WTC11 (cell line): ENCODE measurements around the gene KCTD16. TPM values are rescaled to one million over a fixed set of nuclear protein-coding genes. Genes with fewer than 3 reads are reported as not detected.

ENCODE experiments used
- ATAC-seq: fragments of 200-7000 bp; cut with Tn5 transposase; 2 replicates; pipeline ENCODE4 v1.10.0; 2021; ENCODE audit warnings: mild to moderate bottlenecking, moderate library complexity
- CTCF ChIA-PET: fragments of 300-600 bp; sonication (Branson Sonifier 250); formaldehyde crosslinking; loops from one replicate; lab custom pipeline; 2021; ENCODE audit warnings: antibody characterized with exemption; lab: Charles Lee
- POLR2A ChIA-PET: fragments of 350-600 bp; sonication (Branson Sonifier 250); formaldehyde crosslinking; loops from one replicate; lab custom pipeline; 2021; ENCODE audit warnings: antibody characterized with exemption; lab: Charles Lee
- DNase-seq: peaks from one replicate; pipeline ENCODE4 v3.0.0; 2021; ENCODE audit warnings: low spot score
- H3K27ac Mint-ChIP-seq: 2 replicates; pipeline ENCODE4 v1.8.0; 2021; ENCODE audit warnings: mixed read lengths
- H3K27me3 Mint-ChIP-seq: 2 replicates; pipeline ENCODE4 v1.8.0; 2021; ENCODE audit warnings: low read depth, mild to moderate bottlenecking, moderate library complexity, mixed read lengths
- H3K36me3 Mint-ChIP-seq: 2 replicates; pipeline ENCODE4 v1.8.0; 2021; ENCODE audit warnings: mixed read lengths
- H3K4me1 Mint-ChIP-seq: 2 replicates; pipeline ENCODE4 v1.8.0; 2022; ENCODE audit warnings: mixed read lengths
- H3K4me3 Mint-ChIP-seq: 2 replicates; pipeline ENCODE4 v1.8.0; 2021; ENCODE audit warnings: mild to moderate bottlenecking, moderate library complexity, mixed read lengths
- H3K9me3 Mint-ChIP-seq: 2 replicates; pipeline ENCODE4 v1.8.0; 2021; ENCODE audit warnings: mixed read lengths
- ATF1 ChIP-seq: sonication (generic); formaldehyde crosslinking; IDR thresholded peaks from 2 replicates; pipeline ENCODE4 v1.8.1; 2023; ENCODE audit warnings: mild to moderate bottlenecking, moderate library complexity, missing genetic modification reagents
- CREM ChIP-seq: sonication (generic); formaldehyde crosslinking; IDR thresholded peaks from 2 replicates; pipeline ENCODE4 v1.8.1; 2022; ENCODE audit warnings: mild to moderate bottlenecking, missing genetic modification reagents, moderate library complexity
- ELF4 ChIP-seq: sonication (generic); formaldehyde crosslinking; IDR thresholded peaks from 2 replicates; pipeline ENCODE4 v1.8.1; 2022; ENCODE audit warnings: low read depth, mild to moderate bottlenecking, moderate library complexity, missing genetic modification reagents
- ETV6 ChIP-seq: sonication (generic); formaldehyde crosslinking; IDR thresholded peaks from 2 replicates; pipeline ENCODE4 v1.8.1; 2022; ENCODE audit warnings: mild to moderate bottlenecking, missing genetic modification reagents
- FOXJ3 ChIP-seq: sonication (generic); formaldehyde crosslinking; IDR thresholded peaks from 2 replicates; pipeline ENCODE4 v1.9.0; 2021; ENCODE audit warnings: missing genetic modification reagents, mild to moderate bottlenecking, borderline replicate concordance
- FOXP1 ChIP-seq: sonication (generic); formaldehyde crosslinking; IDR thresholded peaks from 2 replicates; pipeline ENCODE4 v1.8.0; 2022; ENCODE audit warnings: missing genetic modification reagents, mild to moderate bottlenecking, moderate library complexity, borderline replicate concordance
- HMGA2 ChIP-seq: fragments of 250-450 bp; sonication (Bioruptor Pico); IDR thresholded peaks from 2 replicates; pipeline ENCODE4 v1.4.0; 2021; ENCODE audit warnings: mild to moderate bottlenecking, moderate library complexity
- IRF2 ChIP-seq: sonication (generic); formaldehyde crosslinking; IDR thresholded peaks from 2 replicates; pipeline ENCODE4 v1.8.0; 2022; ENCODE audit warnings: low read depth, missing genetic modification reagents, borderline replicate concordance
- NFYB ChIP-seq: sonication (generic); formaldehyde crosslinking; conservative IDR thresholded peaks from 2 replicates; pipeline ENCODE4 v1.8.0; 2022; ENCODE audit warnings: low read depth, missing genetic modification reagents
- OVOL2 ChIP-seq: fragments of 250-450 bp; sonication (Bioruptor Pico); IDR thresholded peaks from 2 replicates; pipeline ENCODE4 v1.9.0; 2021; ENCODE audit warnings: mild to moderate bottlenecking, borderline replicate concordance
- RORB ChIP-seq: fragments of 250-450 bp; sonication (Bioruptor Pico); IDR thresholded peaks from 2 replicates; pipeline ENCODE4 v1.9.0; 2021; ENCODE audit warnings: mild to moderate bottlenecking
- TCF7 ChIP-seq: sonication (generic); formaldehyde crosslinking; IDR thresholded peaks from 2 replicates; pipeline ENCODE4 v1.8.0; 2022; ENCODE audit warnings: mild to moderate bottlenecking, low read depth, missing genetic modification reagents, moderate library complexity
- ZNF263 ChIP-seq: sonication (generic); formaldehyde crosslinking; IDR thresholded peaks from 2 replicates; pipeline ENCODE4 v1.8.1; 2022; ENCODE audit warnings: low read depth, mild to moderate bottlenecking, moderate library complexity, missing genetic modification reagents
- ZNF396 ChIP-seq: fragments of 250-450 bp; sonication (Bioruptor Pico); IDR thresholded peaks from 2 replicates; pipeline ENCODE4 v1.8.0; 2021; ENCODE audit warnings: mild to moderate bottlenecking, moderate library complexity, borderline replicate concordance
- ZNF423 ChIP-seq: fragments of 250-450 bp; sonication (Bioruptor Pico); IDR thresholded peaks from 2 replicates; pipeline ENCODE4 v2.1.2; 2022; ENCODE audit warnings: mild to moderate bottlenecking, moderate library complexity
- total RNA-seq: library from RNA; stranded (reverse); gene quantifications from 3 replicates; pipeline ENCODE4 v1.2.3, GENCODE V29; 2021
- TF ChIP-seq, protein P1 (sequence below): fragments of 250-450 bp; sonication (Bioruptor Pico); IDR thresholded peaks from 2 replicates; pipeline ENCODE4 v1.9.0; 2021; ENCODE audit warnings: mild to moderate bottlenecking
- TF ChIP-seq, protein P2 (sequence below): sonication (generic); formaldehyde crosslinking; IDR thresholded peaks from 2 replicates; pipeline ENCODE4 v1.8.1; 2022; ENCODE audit warnings: low read depth, mild to moderate bottlenecking, moderate library complexity, missing genetic modification reagents, borderline replicate concordance
- TF ChIP-seq, protein P3 (sequence below): sonication (generic); formaldehyde crosslinking; IDR thresholded peaks from 2 replicates; pipeline ENCODE4 v1.8.1; 2023; ENCODE audit warnings: mild to moderate bottlenecking, missing genetic modification reagents, moderate library complexity
- TF ChIP-seq, protein P4 (sequence below): sonication (generic); formaldehyde crosslinking; IDR thresholded peaks from 2 replicates; pipeline ENCODE4 v1.8.1; 2022; ENCODE audit warnings: low read depth, missing genetic modification reagents, borderline replicate concordance
- TF ChIP-seq, protein P5 (sequence below): sonication (generic); formaldehyde crosslinking; IDR thresholded peaks from 2 replicates; pipeline ENCODE4 v1.8.0; 2022; ENCODE audit warnings: mild to moderate bottlenecking, missing genetic modification reagents

The KCTD16 gene
- total RNA-seq, 1 experiment from 2014 or later: 0.20 TPM

DNA sequence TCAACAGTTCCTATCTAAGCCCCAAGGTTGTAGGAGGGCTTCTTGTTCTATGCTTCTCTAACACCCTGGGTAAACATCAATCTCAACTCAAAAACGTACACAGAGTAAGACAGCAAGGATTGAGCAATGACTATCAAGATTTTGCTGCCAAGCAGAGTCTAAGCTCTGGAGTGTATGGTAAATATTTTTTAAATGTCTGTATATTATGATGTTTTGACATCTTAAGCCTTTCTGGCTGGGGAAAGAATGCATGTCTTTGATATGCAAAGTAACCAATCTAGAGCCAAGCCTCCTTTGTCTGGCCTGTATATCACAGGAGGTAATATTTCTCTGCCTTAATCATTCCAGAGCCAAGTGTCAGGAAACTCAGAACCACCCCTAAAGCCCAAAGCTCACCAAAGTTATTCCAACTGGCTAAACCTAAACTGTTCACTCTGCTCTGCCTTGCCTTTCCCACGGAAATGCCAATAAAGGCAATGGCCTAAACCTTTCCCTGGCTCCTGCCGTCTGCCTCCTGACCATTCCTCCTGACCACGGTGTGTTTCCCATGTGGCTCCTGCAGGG, 45.4 kb upstream of the KCTD16 start:
- DNase-seq: no peak
- H3K9me3 Mint-ChIP-seq: peaks cover 1% of the 10 kb centered on the region
- no peaks in the 10 kb centered on the region for H3K36me3 Mint-ChIP-seq
- POLR2A ChIA-PET: no interaction called here
- CTCF ChIA-PET: interaction anchor here (3.4 kb wide), 1 partner anchor 17 kb away, joined by 15 read pairs; no protein-coding TSS in a partner anchor
- peaks cover 16% of the 10 kb centered on the region for H3K4me1 Mint-ChIP-seq
- no peak for TF ChIP-seq CREM (CRISPR knock-in tag)
- TF ChIP-seq, protein P1, sequence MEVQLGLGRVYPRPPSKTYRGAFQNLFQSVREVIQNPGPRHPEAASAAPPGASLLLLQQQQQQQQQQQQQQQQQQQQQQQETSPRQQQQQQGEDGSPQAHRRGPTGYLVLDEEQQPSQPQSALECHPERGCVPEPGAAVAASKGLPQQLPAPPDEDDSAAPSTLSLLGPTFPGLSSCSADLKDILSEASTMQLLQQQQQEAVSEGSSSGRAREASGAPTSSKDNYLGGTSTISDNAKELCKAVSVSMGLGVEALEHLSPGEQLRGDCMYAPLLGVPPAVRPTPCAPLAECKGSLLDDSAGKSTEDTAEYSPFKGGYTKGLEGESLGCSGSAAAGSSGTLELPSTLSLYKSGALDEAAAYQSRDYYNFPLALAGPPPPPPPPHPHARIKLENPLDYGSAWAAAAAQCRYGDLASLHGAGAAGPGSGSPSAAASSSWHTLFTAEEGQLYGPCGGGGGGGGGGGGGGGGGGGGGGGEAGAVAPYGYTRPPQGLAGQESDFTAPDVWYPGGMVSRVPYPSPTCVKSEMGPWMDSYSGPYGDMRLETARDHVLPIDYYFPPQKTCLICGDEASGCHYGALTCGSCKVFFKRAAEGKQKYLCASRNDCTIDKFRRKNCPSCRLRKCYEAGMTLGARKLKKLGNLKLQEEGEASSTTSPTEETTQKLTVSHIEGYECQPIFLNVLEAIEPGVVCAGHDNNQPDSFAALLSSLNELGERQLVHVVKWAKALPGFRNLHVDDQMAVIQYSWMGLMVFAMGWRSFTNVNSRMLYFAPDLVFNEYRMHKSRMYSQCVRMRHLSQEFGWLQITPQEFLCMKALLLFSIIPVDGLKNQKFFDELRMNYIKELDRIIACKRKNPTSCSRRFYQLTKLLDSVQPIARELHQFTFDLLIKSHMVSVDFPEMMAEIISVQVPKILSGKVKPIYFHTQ: no peak
- H3K27ac Mint-ChIP-seq: no peak overlapping the region
- peak; percentile 69 for ATAC-seq
- H3K27me3 Mint-ChIP-seq: no peaks in the 10 kb centered on the region
- no peak overlapping the region for H3K4me3 Mint-ChIP-seq

DNA sequence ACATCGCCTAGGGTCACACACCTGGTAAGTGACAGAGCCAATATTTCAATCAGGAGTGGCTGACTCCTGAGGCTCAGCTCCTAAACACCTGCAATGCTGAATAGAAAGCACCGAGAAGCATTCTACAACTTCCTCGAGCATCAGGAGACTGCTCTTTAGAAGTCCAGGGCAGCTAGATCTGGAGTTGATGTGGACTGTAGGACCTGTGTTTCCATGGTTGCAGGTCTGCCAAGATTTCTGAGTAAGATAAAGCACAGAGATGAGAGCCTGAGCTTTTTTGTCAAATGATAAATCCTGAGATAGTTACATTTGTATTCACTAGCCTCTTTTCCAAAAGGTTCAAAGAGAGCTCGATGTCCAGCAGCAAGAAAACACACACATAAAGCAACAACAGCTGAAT, 44.0 kb upstream of the KCTD16 start:
- Mint-ChIP-seq H3K27ac (no peak overlapping the region), H3K4me3 (no peak overlapping the region), H3K36me3 (no peaks in the 10 kb centered on the region), H3K4me1 (peaks cover 16% of the 10 kb centered on the region), H3K9me3 (no peaks in the 10 kb centered on the region), H3K27me3 (no peaks in the 10 kb centered on the region)
- no peak for DNase-seq
- no peak for ATAC-seq
- POLR2A ChIA-PET: no interaction called here
- CTCF ChIA-PET: interaction anchor here (3.4 kb wide), 1 partner anchor 16 kb away, joined by 15 read pairs; no protein-coding TSS in a partner anchor
- TF ChIP-seq RORB (CRISPR knock-in tag) (no peak), FOXP1 (no peak), NFYB (CRISPR knock-in tag) (no peak), TCF7 (no peak), ZNF263 (CRISPR knock-in tag) (no peak), ZNF423 (CRISPR knock-in tag) (no peak), ZNF396 (CRISPR knock-in tag) (no peak), ETV6 (CRISPR knock-in tag) (no peak), OVOL2 (CRISPR knock-in tag) (no peak), FOXJ3 (CRISPR knock-in tag) (no peak)
- TF ChIP-seq, protein P1: no peak
- TF ChIP-seq, protein P2, sequence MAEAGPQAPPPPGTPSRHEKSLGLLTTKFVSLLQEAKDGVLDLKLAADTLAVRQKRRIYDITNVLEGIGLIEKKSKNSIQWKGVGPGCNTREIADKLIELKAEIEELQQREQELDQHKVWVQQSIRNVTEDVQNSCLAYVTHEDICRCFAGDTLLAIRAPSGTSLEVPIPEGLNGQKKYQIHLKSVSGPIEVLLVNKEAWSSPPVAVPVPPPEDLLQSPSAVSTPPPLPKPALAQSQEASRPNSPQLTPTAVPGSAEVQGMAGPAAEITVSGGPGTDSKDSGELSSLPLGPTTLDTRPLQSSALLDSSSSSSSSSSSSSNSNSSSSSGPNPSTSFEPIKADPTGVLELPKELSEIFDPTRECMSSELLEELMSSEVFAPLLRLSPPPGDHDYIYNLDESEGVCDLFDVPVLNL (CRISPR knock-in tag): no peak
- TF ChIP-seq, protein P3, sequence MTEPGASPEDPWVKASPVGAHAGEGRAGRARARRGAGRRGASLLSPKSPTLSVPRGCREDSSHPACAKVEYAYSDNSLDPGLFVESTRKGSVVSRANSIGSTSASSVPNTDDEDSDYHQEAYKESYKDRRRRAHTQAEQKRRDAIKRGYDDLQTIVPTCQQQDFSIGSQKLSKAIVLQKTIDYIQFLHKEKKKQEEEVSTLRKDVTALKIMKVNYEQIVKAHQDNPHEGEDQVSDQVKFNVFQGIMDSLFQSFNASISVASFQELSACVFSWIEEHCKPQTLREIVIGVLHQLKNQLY (CRISPR knock-in tag): no peak

DNA sequence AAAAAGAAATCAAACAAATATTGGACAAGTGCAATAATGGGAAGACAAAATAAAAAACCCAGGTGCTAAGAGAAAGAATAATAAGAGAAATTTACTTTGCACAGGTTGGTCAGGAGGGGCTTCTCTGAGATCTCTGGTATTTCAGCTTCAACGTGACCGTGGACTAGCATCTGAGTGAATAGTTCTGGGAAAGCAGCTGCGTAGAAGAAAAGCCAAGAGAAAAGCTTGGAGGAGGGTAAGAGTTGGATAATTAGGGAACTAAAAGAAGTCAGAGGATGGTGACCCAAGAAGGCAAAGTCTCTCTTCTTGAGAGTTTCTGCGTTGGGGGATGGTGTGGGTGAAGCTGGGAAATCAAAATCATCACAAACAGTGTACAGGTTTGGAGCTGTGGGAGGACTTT, 41.8 kb upstream of the KCTD16 start:
- Mint-ChIP-seq H3K27me3 (no peaks in the 10 kb centered on the region), H3K36me3 (no peaks in the 10 kb centered on the region), H3K27ac (no peak overlapping the region), H3K9me3 (peaks cover 4% of the 10 kb centered on the region; the same call in 1 of the 2 replicates), H3K4me1 (peaks cover 16% of the 10 kb centered on the region), H3K4me3 (no peak overlapping the region)
- no peak for ATAC-seq
- CTCF ChIA-PET: interaction anchor here (0.5 kb wide), 1 partner anchor 1696 kb away, joined by 4 read pairs; no protein-coding TSS in a partner anchor
- POLR2A ChIA-PET: no interaction called here
- DNase-seq: no peak
- TF ChIP-seq, protein P4, sequence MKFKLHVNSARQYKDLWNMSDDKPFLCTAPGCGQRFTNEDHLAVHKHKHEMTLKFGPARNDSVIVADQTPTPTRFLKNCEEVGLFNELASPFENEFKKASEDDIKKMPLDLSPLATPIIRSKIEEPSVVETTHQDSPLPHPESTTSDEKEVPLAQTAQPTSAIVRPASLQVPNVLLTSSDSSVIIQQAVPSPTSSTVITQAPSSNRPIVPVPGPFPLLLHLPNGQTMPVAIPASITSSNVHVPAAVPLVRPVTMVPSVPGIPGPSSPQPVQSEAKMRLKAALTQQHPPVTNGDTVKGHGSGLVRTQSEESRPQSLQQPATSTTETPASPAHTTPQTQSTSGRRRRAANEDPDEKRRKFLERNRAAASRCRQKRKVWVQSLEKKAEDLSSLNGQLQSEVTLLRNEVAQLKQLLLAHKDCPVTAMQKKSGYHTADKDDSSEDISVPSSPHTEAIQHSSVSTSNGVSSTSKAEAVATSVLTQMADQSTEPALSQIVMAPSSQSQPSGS (CRISPR knock-in tag): no peak
- TF ChIP-seq, protein P5, sequence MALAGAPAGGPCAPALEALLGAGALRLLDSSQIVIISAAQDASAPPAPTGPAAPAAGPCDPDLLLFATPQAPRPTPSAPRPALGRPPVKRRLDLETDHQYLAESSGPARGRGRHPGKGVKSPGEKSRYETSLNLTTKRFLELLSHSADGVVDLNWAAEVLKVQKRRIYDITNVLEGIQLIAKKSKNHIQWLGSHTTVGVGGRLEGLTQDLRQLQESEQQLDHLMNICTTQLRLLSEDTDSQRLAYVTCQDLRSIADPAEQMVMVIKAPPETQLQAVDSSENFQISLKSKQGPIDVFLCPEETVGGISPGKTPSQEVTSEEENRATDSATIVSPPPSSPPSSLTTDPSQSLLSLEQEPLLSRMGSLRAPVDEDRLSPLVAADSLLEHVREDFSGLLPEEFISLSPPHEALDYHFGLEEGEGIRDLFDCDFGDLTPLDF: no peak
- TF ChIP-seq ELF4 (no peak), IRF2 (CRISPR knock-in tag) (no peak), HMGA2 (CRISPR knock-in tag) (no peak), ZNF396 (CRISPR knock-in tag) (no peak), ATF1 (no peak)
- TF ChIP-seq, protein P2 (CRISPR knock-in tag): no peak
